HG02884 (cell line): Measurements from ENCODE around the gene PFKL.
"Not testable (repeated sequence)": the region's sequence is repeated elsewhere in the genome, so short reads cannot be mapped to it uniquely, and the experiment has no call there.

Experiments used
- ATAC-seq: cut with Tn5 transposase; IDR thresholded peaks from one replicate; pipeline ENCODE4 v1.9.1; 2021; ENCODE audit warnings: mild to moderate bottlenecking, moderate library complexity; ENCODE audit not compliant: unreplicated experiment

Gene PFKL

DNA sequence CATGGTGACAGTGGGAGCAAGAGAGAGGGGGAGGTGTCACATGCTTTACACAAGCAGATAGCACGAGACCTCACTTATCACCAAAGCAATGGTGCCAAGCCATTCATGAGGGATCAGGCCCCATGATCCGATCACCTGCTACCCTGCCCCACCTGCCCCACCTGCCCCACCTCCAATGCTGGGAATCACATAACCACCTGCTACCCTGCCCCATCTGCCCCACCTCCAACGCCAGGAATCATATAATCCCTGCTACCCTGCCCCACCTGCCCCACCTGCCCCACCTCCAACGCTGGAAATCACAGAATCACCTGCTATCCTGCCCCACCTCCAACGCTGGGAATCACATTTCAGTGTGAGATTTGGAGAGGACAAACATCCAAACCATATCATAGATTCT, 24.8 kb upstream of the PFKL start:
- no peak for ATAC-seq

DNA sequence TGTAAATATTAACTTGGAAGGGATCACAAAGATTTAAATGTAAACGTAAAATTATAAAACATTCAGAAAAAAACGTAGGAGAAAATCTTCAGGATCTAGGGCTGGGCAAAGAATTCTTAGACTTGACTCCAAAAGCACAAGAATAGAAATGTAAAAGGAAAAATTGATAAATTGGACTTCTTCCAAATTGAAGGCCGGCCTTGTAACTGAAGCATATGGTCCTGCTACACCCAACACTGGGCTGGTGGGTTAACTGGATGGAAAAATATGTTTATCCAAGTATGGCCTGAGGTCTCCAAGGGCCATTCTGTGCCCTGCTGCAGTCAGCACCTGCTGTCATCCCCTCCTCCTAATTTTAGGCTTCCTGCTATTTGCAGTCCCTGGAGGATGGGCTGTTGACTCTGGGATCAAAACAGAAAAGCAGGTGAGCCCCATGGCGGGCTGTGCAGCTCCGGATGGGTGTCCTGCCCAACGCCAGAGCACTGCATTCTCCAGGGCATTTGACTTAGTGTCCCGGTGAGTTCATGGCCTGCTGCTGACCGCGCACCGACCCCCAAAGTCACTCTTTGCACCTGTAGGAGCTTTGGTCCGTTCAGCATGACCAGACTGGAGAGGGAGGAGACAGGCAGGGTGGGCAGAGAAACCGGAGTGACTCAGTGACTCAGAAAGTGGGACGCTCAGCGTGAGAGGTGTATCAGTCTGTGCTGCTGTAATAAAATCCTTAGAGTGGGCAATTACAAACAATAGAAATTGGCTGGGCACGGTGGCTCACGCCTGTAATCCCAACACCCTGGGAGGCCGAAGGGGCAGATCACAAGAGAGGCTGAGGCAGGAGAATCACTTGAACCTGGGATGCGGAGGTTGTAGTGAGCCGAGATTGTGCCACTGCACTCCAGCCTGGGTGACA, 20.2 kb upstream of the PFKL start:
- no peak for ATAC-seq

DNA sequence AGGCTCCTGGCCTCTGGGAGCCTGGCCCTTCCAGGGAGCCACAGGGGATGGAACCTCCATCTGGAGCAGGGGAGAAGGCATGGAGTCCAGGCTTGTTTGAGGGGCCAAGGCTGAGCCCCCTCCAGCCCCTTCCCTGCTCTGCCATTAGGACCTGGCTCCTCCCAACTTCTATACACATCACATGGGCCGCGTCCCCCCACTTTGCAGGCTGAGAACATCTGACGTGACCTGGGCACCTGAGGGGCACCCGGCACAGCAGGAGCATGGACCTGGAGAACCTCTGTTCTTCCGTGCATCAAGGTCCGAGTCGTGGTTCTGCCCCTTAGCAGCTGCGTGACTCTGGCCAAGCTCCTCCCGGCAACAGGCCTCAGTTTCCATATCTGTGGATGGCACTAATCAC, 18.1 kb upstream of the PFKL start:
- no peak for ATAC-seq

DNA sequence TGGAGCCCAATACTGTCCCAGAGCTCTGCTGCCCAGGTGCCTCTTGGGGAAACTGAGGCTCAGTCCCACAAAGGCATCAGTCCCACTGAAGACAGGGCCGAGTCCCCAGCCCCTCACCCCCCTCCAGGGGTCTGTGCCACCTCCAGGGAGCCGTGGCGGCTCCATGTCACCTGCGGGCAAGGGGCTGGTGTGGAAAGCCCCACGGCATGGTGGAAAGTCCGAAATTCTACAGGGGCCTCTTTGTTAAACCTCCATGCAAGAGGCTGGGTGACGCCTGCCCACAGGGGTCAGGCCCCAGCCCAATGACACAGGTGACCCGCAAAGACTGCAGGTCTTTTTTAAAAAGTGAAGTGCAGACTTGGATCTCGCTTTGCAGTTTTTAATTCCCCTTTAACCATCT, 17.5 kb upstream of the PFKL start:
- ATAC-seq, result no peak

DNA sequence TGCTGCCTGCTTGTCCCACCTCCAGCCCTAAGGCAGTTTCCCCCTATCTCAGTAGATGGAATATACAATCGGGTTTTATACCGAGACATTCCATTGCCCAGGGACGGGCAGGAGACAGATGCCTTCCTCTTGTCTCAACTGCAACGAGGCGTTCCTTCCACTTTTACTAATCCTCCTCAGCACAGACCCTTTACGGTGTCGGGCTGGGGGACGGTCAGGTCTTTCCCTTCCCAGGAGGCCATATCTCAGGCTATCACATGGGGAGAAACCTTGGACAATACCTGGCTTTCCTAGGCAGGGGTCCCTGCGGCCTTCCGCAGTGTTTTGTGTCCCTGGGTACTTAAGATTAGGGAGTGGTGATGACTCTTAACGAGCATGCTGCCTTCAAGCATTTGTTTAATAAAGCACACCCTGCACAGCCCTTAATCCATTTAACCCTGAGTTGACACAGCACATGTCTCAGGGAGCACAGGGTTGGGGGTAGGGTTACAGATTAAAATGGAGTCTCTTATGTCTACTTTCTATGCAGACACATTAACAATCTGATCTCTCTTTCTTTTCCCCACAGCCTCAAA, 16.6 kb upstream of the PFKL start:
- not testable (repeated sequence) for ATAC-seq

DNA sequence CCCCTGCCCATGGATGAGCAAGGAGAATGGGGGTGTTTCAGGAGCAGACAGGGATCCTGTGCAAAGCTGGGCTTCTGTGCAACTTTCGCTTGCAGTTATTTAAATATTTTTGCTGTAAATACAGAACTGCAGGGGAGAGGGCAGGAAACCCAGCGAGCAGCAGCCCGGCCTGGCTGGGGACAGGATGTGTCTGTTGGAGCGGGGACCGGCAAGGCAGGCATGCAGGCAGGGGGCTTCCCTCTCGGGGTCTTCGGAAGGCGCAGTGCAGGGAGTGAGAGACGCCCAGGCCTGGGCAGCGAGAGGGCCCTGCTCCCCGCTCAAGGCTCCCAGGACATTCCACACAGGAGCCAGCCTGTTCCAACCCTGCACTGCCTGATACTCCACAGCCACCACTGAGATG, 15.9 kb upstream of the PFKL start:
- no peak for ATAC-seq

DNA sequence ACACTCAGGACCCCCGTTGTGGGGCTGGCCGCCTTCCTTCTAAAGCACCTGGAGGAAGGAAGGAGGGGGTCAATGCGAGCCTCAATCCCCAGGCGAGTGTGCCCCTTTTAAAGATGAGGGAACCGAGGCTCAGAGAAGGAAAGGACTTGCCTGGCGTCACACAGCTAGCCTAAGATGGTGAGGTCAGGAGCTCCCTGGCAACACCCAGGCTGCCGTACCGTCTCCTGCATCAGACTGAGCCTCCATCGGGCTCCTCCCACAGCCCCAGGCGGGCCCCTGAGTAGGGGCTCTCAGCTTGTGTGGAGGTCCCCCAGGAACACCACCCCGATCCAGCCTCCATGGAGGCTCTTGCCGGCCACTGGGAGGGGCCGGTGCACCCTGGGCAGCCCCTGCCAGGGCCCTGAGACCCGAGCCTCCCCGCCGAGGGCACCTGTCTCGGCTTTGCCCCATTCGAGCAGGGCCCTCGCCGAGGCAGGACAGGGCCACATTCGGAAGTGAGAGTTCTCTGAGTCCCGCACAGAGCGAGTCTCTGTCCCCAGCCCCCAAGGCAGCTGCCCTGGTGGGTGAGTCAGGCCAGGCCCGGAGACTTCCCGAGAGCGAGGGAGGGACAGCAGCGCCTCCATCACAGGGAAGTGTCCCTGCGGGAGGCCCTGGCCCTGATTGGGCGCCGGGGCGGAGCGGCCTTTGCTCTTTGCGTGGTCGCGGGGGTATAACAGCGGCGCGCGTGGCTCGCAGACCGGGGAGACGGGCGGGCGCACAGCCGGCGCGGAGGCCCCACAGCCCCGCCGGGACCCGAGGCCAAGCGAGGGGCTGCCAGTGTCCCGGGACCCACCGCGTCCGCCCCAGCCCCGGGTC, 14.5 kb upstream of the PFKL start, which contains the start of gene AIRE:
TSS of gene AIRE (plus strand) at position 739 of the 855 bp plus-strand sequence. CDS start 131 bp downstream, outside the sequence.
- no peak for ATAC-seq

DNA sequence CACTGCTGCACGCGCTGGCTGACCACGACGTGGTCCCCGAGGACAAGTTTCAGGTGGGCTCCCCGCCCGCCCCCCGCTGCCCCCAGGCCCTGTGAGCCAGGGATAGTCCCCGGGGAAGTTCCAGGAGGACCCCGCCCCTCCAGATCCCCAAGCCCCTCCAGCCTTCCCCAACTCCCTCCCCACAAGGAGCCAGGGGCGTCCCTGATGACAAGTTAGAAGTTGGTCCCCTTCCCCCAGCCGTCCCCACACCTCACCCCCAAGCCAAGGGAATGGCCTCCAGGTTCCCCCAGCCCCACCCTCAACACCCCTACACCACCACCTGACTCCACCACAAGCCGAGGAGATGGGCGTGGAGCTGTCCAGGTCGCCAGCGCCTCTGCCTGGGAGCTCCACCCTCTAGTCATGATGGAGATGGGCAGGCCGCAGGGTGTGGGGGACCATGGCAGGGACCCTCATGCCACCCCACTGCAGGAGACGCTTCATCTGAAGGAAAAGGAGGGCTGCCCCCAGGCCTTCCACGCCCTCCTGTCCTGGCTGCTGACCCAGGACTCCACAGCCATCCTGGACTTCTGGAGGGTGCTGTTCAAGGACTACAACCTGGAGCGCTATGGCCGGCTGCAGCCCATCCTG, 13.7 kb upstream of the PFKL start:
- no peak for ATAC-seq

DNA sequence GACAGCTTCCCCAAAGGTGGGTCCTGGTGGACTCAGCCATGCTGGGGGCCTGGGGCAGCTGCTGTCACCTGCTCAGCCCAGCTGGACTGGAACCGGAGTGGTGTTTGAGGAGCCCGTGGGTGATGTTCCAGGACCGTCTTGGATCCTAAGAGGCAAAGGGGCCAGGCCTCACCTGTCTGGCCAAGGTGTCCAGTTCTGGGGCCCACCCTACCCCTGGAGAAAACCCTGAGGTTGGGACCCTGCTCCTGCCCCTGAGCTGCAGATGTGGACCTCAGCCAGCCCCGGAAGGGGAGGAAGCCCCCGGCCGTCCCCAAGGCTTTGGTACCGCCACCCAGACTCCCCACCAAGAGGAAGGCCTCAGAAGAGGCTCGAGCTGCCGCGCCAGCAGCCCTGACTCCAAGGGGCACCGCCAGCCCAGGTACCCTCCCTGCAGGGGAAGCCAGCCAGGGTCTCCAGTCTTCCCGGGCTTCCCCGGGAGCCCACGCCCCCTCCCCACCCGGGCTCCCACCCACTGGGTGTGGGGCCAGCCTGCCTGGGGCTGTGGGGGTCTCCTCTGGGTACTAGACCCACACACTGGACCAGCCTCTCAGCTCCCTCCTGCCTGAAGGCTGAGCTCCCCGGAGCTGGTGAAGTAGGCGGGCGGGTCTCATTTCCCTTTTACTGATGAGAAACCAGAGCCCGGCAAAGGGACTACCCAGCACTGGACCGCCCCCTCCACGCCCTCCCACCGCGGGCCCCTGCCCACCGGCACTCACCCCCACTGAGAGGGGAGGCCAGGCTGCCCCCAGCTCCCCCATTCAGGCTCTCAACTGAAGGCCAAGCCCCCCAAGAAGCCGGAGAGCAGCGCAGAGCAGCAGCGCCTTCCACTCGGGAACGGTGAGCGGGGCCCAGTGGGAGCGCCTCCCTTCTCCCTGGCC, 12.9 kb upstream of the PFKL start:
- ATAC-seq, result no peak

DNA sequence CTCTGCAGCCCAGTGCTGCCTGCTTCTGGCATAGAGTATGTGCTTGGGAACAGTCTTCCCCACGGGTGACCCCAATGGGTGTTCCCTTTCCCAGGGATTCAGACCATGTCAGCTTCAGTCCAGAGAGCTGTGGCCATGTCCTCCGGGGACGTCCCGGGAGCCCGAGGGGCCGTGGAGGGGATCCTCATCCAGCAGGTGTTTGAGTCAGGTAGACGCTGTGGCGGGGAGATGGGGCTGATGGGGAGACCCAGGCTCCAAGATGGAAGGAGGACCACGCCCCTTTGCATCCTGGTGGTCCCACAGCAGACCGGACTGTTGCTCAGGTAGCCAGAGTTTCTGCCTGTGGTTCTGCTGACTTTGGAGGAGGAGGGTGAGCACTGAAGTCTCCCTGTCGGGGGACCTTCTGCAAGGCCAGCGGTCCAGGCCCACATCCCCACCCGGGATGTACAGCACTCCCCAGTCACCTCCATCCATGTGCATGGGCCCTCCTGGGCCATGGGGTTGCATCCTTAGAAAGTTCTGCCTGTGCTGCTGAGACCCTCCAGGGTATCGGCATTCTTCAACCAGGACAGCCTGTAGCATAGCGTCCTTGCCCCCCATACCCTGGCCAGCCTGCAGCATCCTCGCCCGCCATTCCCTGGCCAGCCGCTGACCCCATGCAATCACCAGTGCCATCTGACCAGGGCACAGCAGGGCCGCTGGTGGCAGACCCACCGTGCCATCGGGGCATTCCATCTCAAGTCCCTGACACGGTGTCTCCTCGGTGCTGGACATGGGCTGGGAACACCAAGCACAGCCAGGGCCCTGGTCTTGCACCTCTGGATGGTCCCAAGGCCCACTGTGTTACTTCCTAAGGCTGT, 11.4 kb upstream of the PFKL start:
- ATAC-seq, result no peak

DNA sequence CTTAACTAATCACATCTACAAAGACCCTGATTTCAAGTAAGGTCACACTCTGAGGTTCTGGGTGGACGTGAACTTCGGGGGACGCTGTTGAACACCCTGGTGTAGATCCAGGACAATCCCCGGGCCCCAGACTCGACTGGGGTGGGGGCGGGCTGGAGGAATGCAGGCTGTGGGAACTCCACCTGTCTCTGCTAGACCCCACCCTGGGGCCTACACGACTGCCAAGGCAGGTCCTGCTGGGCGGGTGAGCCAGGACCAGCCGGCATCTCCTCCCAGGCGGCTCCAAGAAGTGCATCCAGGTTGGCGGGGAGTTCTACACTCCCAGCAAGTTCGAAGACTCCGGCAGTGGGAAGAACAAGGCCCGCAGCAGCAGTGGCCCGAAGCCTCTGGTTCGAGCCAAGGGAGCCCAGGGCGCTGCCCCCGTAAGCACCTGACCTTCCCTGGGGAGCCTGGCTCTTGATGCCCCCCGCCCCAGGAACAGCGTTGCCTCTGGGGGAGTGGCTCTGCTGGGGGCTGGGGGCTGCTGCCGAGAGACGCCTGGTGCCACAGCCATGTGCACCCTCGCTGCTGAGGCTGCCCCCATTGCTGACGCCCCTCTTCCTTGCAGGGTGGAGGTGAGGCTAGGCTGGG, 10.4 kb upstream of the PFKL start:
- no peak for ATAC-seq

DNA sequence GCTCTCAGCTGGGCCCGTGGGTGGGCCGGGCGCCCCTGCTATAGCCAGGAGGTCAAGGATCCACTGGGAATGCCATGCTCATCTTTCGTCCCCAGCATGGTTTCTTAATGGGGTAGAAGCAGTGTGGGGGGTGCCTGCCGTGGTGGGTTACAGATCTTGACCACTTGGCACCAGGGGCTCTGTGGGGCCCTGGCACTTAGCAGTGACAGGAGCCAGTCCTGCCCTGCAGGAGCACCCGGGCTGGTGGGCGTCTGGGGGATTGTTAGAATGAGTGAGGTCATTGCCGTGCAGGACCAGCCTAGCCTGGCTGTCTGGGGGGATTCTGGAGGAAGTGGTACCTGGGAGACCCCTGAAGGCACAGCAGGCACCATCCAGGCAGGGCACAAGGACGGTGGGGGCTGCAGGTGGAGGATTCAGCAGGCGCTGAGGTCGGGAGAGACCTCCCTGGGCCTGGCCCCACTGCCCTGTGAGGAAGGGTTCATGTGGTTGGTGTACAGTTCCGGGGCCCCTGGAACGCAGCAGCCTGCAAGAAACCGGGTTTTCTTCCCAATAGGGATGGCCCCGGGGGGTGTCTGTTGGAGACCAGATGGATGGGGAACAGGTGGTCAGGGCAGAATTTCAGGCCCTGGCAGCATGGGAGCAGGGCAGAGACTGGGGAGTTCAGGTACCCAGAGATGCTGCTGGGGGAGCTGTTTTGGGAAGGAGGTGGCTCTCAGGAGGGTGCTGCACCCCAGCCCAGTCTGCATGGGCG, 9.4 kb upstream of the PFKL start:
- no peak for ATAC-seq

DNA sequence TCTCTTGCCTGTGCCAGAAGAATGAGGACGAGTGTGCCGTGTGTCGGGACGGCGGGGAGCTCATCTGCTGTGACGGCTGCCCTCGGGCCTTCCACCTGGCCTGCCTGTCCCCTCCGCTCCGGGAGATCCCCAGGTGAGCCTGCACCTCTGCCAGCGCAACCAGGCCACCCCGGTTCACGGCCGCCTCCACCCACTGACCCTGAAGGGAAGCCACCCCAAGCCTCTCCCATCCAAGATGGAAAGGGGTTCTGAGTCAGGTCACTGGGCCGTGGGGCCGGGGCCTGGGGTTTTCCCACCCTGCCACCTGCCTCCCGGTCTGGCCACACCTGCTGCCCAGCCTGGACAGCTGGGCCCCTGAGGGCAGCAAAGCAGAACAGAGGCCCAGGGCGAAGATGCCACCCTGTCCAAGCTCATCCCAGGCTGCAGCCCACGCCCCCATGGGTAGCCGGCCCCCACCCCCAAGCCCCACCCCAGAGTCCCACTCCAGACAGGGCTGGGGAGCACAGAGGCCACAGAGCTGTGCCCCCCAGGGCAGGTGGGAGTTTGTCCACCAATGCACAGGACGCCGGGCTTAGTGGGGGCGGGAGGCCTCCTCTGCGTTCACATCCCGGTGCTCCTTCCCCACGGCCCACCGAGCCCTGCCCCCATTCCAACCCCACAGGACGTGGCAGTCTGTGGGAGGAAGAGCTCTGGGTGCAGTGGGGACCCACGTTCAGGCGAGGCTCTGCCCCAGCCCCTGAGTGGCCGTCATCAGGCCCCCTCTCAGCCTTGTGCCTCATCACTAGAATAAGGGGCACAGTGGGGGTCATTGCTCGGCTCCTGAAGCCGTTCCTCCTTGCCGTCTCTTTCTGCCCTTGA, 8.5 kb upstream of the PFKL start:
- ATAC-seq, result no peak

DNA sequence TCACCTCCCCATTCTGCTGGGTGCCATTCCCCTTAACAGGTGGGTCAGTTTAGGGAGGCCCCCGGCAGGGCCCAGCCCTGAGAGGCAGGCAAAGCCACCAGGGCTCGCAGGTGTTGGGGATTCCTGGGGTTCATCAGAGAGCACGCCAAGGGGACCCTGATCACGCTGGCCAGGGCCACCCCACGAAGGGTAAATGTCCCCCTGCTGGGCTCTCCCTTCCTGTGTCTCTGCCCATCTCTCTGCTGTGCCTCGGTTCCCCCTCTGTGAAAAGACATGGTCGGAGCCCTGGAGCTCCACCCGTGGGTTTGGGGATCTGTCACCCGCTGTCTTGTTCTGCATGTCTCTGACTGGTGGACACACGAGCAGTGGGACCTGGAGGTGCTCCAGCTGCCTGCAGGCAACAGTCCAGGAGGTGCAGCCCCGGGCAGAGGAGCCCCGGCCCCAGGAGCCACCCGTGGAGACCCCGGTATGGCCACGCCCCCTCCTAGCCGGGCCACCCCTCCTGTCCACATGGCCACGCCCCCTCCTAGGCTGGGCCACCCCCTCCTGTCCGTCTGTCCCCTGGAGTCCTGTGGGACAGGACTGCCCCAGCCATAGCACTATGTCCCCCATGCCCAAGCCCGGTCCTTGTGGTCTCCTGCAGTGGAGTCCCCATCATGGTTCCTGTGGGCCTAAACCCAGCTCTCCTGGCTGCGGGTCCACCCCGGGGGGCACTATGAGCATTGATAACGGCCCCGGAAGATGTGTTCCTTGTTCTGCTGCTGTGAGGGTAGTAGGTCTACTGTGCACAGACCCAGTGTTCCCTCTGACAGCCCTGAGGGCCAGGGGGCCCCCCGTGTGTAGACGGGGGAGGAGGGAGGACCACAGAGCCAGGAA, 7.7 kb upstream of the PFKL start:
- no peak for ATAC-seq

DNA sequence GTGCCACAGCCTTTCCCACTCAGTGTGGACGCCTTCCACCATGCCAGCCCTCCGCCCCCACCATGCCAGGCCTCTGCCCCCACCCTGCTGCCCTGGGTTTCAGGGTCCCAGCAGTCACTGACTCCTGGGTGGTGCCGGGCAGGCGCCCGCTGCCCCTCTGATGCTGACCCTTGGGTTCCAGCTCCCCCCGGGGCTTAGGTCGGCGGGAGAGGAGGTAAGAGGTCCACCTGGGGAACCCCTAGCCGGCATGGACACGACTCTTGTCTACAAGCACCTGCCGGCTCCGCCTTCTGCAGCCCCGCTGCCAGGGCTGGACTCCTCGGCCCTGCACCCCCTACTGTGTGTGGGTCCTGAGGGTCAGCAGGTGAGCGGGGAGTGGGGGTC, 7.0 kb upstream of the PFKL start:
- ATAC-seq, result no peak
